GM03348 (cell line): ENCODE results near the gene CES1.
A peak's percentile ranks its signal among the peaks of the same experiment; 100 is the strongest.
"Not testable (repeated sequence)": the region's sequence is repeated elsewhere in the genome, so short reads cannot be mapped to it uniquely, and the experiment has no call there.

Experiments
- DNase-seq: peaks from one replicate; pipeline ENCODE4 v3.0.0; 2012; ENCODE audit warnings: low spot score

The CES1 gene

DNA sequence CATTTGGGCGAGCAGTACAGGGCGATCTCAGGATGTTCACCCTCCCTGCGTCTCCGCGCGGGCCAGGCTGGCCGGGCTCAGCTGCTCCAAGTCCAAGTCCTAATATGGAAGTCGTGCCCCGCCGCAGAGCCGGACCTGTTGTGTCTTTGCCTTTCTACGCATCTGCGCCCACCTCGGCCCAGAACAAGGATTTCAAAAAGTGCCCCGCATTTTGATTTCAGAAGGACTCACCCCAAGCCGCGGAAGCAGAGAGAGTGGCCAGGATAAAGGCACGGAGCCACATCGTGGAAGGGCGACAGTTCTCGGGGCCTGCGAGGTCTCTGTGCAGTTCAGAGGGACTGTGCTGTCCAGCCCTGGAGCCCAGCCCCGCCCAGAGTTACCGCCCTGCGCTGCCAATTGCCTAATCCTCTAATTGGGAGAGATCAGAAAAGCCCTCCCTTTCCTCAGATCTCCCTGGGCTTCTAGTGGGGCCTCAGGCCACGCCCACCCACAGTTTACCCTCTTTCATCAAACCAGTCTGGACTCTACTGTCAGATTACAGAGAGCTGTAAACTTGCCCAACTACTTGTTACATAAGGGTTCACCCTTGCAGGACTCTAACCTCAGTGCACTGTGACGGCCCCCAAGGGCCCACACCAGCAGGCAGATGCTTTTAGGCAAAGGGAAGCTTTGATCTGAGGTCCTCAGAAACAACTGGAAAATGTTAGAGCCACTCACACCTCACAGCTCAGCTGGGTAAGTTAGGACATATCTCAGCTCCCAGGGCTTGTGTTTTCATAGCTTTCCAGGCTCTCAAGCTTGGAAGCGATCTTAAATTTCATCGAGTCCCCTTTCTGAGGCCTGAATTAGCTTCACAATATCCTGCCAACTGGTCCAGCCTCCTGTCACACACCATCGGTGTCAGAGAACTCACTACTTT, at the start of gene CES1:
Gene CES1, minus strand, starts transcription at position 324 of the 919 bp plus-strand sequence. Its CDS starts 41 bp downstream, at position 283.
- no peak for DNase-seq

DNA sequence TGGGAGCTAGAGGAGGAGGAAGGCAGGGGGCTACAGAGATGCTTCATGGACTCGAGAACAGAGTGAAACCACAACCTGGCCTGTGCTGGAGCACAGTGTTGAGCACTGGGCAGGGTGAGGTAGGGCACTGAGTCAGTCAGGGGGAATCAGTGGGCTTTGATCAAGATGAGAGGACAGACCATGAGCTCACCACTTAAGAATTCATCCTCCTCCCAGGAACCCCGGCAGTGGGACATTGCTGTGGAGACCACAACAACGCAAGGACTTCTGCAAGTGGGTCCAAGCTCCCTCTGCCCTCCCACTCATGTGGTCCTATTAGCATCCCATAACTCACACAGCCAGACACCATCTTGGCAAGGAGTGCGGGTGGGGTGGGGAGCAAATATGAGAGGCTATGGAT, 44.0 kb upstream of the CES1 start:
- DNase-seq = no peak

DNA sequence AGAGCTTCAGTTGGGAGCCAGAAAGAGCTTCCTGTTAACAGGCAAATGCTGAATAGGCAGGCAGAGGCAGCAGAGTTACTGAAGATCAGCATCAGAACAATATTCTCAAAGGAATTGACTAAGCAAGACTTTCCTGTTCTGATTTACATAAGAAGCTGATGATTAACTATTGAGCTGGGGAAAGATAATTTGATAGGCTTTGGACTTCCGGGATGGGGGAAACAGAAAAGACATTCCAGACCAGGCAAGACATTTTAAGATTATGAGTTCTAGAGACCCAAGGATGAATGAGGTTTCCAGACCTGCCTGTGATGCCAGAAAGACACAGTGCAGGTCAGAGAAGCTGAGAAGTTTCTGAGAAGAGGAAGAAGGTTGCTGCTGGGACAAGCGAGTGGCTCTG, 42.4 kb upstream of the CES1 start, which contains the start of gene CES5A:
Gene CES5A, minus strand, starts transcription at position 101 of the 400 bp plus-strand sequence. CDS start 152 bp downstream, outside the sequence.
- DNase-seq = no peak

DNA sequence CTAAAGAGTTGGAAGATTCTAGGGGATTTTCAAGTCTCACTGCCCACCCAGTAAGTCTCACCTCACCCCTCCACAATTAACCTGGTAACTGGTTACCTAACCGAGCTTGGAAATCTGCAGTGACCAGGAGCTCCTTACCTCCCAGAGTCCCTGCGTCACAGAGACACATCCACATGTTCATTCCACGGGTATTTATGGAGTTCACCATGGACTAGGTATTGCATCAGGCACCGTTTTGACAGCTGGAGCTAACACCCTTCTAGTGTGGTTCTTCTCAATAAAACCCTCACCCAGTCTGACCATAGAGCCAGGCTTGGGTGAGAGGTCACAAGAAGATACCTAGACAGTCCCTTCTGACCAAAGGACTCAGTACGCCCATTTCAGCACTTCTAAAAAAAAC, 40.2 kb upstream of the CES1 start:
- no peak for DNase-seq

DNA sequence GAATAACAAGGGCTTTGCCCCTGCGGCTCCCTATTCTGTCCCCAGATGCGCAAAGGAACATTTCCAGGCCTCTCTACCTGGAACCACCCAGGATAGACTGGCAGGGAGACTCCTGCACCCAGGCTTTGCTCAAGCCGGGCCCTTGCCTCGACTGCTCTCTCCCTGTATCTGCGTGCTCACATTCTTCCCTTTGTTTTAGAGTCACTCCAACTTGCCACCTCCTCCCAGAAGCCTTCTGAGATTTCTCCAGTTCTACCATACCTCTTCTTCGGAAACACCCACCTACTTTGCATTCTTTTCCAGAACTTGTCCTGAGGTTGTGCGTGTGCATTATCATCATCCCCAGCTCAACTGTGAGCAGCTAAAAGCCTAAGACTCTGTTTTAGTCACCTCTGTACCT, 39.2 kb upstream of the CES1 start:
- DNase-seq = no peak

DNA sequence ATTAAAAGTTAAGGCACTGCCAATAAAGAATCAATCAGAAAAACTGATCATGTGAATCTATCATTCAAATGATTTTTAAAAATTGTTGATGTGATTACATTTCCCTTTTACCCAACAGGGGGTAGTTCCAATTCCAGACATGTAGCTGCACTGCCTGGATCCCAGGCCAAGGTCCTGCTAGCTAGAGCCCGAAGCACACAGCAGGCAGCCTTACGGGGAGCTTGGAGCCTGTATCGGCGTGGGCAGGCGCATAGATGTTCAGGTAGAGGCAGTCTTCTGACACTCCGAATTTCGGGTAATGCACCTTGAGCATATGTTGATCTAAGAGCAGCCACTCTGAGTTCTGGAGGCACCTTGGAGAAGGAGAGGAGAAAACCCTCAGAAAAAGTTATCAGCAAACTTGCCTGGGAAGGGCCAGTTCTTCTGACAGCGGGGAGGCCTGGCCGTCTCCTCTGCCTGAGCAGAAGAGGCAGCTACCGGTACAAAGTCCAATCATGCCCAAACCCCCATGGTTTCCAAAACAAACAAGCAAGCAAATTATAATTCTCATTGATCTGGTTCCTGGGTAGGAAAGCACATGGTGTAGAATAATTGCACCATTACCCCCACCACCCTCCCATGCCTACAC, 38.6 kb upstream of the CES1 start:
- no peak for DNase-seq

DNA sequence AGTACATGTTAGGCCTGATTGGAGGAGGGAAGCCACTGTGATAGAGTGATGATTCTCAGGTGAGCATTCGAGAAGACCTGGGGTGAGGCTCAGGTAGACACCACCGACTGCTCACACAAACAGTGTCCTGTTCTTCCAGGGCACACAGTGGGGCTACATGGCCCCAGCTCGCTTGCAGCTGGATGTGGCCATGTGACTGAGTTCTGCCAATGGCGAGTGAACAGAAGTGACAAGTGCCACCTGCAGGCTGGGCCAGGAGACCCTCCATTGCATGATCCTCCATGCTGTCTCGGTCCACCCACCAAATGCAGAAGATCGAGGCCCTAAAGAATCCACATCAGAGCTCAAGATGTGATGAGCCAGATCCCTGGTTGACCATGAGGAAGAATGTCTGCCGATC, 36.1 kb upstream of the CES1 start:
- DNase-seq = no peak

DNA sequence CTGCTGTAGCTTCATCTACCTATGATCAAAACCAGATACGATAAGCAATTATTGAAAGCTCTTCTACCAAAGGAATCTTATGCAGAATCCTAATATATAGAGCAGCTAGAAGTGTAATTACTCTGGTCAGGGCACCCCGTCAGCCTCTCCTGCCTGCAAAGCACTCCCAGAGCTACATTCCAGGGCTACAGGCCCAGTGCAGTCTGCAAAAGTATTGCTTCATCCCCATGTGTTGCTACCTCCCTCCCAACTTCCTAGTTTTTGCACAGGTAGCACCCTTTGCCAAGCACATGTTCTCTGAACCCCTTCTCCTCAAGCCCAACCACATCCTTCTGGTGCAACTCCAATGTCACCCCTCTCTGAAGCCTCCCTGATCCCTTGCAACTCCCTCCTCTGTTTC, 35.2 kb upstream of the CES1 start:
- DNase-seq = no peak

DNA sequence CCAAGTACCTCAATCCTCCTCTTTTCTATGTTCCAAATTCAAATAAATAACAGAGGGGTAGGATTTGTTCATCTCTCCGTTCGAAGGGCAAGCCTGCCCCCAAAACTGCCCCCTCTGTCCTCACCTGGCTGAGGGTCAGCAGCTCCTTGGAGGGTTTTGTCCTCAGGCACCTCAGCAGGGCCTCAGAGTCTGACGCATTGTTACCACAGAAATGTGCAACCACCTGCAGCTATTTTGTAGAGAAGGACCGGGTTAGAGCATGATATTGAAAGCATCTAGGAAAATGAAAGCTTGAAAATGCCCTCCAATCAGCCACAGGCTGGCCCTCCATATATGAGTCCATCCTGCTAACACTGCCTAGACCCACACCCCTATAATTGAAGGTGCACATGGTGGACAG, 28.4 kb upstream of the CES1 start:
- no peak for DNase-seq

DNA sequence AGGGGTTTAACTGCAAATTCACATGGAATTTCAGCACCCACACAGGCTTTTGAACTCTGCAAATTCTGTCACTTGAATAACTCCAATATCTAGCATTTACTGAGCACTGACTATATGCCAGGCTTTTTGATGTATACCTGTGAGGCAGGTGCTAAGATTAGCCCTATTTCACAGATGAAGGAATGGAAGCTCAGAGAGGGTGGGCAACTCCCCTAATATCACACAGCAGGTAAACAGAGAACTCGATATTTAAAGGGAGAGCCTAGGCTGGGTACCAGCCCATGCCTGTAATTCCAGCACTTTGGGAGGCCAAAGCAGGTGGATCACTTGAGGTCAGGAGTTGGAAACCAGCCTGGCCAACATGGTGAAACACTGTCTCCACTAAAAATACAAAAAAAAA, 24.8 kb upstream of the CES1 start:
- not testable (repeated sequence) for DNase-seq

DNA sequence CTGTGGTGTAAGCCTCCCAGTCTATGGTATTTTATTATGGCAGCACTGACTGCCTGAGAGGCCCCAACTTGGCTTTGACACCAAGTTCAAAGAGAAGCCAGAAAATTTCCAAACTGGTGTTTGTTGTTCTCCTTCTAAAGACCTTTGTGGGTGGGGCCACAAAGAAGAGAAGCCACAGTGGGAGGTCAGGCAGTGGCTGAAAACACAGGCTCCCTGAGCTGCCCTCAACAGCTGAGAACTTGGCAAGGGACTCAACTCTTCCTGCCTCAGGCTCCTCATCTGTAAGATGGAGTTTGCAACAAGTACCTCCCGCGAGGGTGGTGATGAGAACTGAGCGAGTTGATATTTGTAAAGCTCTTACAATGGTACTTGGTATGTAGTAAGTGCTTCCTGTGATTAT, 24.1 kb upstream of the CES1 start:
- no peak for DNase-seq

DNA sequence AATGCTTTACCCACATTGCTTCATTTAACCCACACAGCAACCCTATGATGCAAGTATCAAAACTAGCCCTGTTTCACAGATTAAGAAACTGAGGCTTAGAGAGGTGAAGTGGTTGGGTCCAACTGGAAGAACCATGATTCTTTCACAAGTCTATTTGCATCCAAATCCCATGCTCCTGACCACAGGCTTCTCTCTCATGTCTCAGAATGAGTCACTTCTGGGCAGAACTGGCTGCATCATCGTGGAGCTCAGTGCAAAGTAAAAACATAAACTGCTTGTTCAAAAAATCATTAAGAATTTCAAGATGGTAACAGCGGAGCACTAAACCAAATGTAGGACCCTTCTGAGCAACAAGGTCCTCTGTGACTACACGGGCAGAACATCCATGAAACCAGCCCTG, 20.2 kb upstream of the CES1 start:
- DNase-seq = peak; percentile 32

DNA sequence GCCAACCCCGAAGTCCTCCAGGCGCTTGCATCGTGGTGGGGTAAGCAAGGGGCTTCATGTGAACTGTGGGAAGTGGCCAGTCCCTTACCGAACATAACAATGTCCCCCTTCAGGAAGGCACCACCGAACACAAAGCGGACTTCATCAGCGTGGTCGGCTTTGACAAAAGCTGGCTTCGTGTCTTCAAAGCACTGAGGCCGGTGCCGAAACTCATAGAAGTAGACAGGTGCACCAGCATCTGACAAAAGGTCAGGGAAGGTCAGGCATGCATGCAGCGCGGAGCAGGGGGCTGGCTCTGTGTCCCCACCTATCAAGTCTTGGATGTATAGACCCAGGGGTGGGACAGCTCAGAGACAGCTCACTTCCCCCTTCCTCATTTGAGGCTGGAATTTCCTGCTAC, 16.6 kb upstream of the CES1 start:
- no peak for DNase-seq

DNA sequence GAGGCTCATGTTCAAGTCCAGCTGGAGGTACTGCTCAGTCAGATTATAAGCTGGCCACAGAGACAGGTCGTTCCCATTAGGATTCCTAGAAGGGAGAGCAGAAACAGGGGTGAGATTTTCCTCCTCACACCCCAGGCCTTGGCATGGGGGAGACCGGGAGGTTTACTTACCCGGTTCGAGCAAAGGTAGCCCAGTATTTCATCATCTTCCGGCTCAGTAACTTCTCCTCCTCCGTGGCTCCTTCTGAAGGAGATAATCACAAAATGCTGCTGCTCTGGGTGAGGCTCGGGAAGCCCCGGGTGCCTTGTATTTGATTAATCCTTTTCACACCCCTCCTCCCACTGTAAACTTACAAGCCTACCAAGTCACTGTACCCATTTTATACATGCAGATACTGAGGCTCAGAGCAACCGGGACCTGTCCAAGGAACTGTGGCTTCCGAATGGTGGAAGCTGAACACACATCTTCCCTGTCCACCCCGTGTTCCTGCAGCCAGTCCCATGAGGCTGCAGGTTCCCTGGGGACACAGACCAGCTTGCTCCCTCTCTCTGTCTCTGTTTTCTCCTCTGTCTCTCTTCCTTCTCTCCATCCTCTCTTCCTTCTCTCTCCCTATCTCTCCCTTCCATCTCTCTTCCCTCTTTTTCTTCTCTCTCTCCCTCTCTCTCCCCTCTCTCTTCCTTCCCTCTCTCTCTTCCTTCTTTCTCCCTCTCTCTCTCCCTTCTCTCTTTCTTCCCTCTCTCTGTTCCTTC, 13.9 kb upstream of the CES1 start:
- DNase-seq = no peak

DNA sequence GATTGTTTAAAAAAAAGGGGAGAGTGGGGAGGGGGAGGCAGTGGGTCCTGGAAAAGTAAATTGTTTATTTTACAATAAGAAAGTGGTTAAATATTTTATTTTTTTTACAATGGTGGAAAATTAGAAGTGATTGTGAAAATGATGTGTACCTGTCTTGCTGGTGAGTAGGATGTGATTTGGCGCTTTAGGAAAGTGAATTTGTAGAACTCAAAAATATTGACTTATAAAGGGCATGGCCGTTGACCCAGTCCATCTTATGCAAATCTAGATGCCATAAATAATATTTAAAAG, 10.2 kb upstream of the CES1 start:
- DNase-seq = no peak

DNA sequence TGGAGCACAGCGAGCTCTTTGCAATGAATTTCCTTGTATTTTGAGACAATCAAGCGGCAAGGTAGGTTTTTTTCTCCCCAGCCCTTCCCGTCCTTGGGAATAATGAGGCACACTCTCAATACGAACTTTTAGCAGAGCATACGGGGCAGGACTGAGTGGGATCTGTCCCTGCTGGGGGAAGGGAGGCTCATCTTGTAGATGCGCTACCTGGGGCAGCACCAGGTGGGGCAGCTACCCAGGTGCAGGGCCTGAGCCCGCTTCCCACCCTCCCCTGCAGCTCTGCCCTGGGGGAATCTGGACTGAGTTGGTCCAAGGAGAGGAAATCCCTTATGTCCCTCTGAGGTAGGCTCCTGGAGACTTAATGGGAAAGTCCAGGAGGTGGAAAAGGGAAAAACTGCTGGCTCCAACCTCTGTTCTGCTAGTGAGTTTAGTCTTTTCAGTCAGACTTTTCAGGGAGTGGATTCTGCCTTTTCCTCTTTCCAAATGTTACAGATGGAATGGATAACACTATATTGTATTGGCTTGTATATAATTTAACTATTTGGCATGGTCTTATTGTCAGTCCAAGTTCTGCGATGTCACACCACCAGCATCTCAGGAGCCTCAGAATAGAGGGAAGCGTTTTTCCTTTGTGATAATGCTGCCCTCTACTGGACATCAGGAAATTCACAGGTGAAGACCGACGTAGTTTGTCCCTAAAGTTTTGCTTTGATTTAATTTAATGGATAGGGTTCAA, 9.6 kb upstream of the CES1 start:
- peak; percentile 78 for DNase-seq

DNA sequence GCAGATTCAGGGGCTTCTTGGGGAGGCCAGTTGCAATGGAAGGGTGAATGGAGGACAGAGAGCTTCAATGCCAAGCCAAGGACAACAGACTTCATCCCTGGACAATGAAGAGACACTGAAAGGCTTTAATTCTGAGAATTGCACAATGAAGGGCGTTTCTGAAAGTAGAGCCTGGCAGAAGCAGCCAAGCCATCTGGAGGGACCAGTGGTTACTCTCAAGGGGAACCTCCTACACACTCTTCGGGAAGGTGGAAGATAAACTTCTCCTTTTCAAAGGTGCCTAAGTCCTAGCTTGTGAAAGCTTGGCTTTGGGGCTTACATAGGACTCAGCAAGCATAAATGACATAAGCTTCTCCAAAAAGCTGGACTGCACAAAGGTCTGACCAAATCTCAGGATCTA, 6.2 kb upstream of the CES1 start:
- no peak for DNase-seq

DNA sequence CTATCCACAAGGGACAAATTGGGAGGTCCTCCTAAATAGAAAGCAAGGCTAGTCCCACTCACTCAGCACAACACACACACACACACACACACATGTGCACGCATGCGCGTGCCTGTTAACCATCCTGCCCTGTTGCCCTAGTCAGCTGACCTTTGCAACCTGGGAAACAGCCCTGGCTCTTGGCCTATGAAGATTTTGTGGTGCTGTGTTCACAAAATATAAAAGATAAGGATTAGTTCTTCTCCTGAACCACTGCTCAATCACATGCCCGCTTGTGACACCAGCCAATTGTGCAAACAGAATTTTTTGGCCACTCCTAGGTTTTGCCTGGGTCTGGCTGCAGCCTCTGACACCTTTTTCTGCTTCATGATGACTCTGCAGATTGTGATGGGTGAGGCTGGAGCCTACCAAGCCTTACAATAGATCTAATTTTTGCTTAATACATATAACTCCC, 3.3 kb upstream of the CES1 start:
- DNase-seq = no peak

DNA sequence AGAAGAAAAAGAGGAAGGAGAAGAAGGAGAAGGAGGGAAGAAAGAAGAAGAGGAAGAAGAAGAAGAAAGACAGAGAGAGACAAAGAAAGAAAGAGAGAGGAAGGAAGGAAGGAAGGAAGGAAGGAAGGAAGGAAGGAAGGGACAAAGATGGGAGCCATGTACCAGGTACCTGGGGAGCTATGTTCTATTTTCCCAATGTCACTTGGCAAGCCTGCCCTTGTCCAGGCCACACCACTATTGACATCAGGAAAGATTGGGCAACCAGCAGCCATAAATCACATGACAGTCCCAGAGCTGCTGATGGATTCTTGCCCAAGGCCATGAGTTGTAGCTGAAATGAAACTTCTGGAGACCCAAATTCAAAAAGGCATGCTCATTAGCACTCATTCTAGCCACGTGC, 2.7 kb upstream of the CES1 start:
- no peak for DNase-seq

DNA sequence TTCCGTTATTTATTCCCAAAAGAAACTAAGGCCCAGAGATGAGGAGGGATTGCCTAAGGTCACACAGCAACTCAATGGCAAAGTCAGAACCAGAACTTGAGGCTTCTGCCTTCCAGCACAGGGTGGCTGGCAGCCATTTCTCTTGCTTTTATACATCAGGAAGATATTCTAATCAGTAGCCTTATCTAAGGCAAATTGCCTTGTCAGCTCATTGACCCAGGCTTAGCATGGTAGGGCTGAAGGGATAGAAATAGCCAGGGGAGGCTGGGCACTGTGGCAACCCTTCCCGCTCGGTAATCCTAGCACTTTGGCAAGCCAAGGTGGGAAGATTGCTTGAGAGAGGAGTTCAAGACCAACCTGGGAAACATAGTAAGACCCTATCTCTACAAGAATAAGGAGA, 2.3 kb upstream of the CES1 start:
- not testable (repeated sequence) for DNase-seq

DNA sequence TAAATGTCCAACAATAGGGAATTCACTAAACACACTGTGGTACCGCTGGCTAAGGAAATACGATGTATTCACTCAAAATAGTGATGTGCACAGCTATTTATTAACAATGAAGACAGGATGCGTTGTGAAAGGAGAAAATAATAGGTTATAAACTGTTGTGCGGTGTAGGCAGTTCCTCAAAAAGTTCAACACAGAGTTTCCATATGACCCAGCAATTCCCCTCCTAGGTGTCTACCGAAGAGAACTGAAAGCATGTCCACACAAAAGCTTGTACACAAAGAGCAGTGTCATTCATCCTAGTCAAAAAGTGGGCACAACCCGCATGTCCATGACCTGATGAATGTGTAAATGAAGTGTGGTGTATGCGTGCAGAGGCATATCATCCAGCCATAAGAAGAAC, 1.2 kb upstream of the CES1 start:
- no peak for DNase-seq

DNA sequence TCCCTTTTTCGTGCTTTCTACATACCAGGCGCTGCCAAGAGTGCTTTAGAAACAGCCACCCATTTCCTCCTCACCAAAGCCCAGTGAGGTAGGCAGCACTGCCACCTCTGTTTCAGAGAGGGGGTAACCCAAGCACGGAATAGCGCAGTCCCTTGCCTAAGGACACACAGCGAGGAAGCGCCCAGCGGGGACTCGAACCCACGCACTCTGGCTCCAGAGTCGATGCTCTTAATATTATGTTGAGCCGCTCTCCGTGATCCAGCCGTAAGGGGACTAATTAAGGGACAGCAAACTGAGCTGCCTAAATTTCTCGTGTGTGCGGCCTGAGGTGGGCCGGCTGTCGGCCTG, 497 bp downstream of the CES1 start:
- DNase-seq = no peak
